Gastroesophageal sphincter (tissue), 3 donors: Measurements from ENCODE around the gene GALNT17.

ENCODE experiments used
- EP300 ChIP-seq: sonication (generic); formaldehyde crosslinking; IDR thresholded peaks from one replicate; pipeline ENCODE4 v1.6.1; 2017; ENCODE audit warnings: antibody characterized with exemption, mild to moderate bottlenecking
- POLR2A ChIP-seq, 2 donors: fragments of 450-650 bp; IDR thresholded peaks; one replicate each; pipeline ENCODE4 v1.6.1; 2017; ENCODE audit warnings: antibody characterized with exemption in 2 of 2, mild to moderate bottlenecking in 2 of 2, moderate library complexity in 1 of 2
- TF ChIP-seq, protein P1 (sequence below), 4 experiments: fragments of 200-600 bp in 2 of 4; fragments of 450-650 bp in 2 of 4; sonication (generic) in 1 of 4; IDR thresholded peaks; one replicate each; pipeline ENCODE4 v1.5.1; 2017 to 2019; ENCODE audit warnings: antibody characterized with exemption in 4 of 4, mild to moderate bottlenecking in 2 of 4, moderate library complexity in 2 of 4

- no peak for TF ChIP-seq EP300
- no peak for TF ChIP-seq POLR2A (IDR thresholded peaks at IDR 0.05)
- TF ChIP-seq, protein P1, sequence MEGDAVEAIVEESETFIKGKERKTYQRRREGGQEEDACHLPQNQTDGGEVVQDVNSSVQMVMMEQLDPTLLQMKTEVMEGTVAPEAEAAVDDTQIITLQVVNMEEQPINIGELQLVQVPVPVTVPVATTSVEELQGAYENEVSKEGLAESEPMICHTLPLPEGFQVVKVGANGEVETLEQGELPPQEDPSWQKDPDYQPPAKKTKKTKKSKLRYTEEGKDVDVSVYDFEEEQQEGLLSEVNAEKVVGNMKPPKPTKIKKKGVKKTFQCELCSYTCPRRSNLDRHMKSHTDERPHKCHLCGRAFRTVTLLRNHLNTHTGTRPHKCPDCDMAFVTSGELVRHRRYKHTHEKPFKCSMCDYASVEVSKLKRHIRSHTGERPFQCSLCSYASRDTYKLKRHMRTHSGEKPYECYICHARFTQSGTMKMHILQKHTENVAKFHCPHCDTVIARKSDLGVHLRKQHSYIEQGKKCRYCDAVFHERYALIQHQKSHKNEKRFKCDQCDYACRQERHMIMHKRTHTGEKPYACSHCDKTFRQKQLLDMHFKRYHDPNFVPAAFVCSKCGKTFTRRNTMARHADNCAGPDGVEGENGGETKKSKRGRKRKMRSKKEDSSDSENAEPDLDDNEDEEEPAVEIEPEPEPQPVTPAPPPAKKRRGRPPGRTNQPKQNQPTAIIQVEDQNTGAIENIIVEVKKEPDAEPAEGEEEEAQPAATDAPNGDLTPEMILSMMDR (IDR thresholded peaks at IDR 0.05) = no peak
Measured at GRCh38 chr7:71261066-71261465, 129.1 kb downstream of the GALNT17 start.
